ENCODE data around the gene ABHD13.
"Not testable (repeated sequence)": the region's sequence is repeated elsewhere in the genome, so short reads cannot be mapped to it uniquely, and the experiment has no call there.

ABHD13 gene

GRCh38 chr13:108223687-108224503 lies 5.7 kb downstream of the ABHD13 start:
- DNase-seq (ENCODE audit: low read depth): no peak

DNA sequence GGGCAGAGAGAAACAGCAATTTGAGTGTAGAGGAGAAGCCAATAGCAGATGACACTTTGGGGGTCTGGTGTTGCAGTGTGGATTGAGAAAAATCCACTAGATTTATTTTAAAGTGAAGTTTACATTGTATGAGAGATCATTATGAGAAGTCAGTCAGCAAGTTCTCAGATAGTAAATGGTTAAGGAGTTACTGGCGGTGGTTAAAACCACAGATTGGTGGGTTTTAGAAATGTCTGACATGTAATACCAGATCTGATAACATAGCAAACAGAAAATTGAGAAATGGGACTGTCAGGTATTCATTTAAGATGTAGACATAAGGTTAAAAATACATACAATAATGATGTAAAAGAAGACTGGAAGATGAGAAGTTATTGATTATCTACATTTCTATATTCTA lies 7.2 kb downstream of the ABHD13 start:
- DNase-seq (ENCODE audit: low read depth): no peak

- DNase-seq (ENCODE audit: low read depth): no peak
These were observed 8.0 kb downstream of the ABHD13 start for GRCh38 chr13:108226184-108226583.

DNA sequence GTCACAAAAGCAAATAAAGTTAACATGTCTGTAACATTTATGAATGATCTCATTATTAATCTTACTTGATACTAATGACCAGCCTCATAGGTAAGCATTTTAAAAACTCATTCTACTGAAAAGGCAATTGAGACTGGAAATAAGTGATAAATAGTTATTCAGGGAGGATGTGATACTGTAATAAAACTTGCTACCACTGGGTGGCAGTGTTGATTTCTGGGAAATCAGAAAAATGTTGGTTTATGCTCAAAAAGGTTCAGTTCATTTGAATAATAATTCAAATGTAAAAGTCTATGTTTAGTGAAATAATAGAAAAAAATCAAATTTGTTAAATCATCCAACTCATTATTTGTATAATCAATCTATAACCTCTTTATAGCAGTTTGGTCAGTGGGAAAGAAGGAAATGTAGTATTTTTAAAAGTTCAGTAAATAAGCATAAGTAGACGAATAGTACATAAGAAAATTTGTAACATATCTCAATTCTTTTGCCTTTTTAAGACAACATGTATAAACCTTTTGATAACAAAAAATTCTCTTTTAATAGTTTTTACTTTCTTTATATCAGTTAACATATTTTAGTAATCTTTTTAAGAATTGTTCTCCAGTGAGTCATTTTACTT lies 9.6 kb downstream of the ABHD13 start:
- DNase-seq (ENCODE audit: low read depth): no peak

GRCh38 chr13:108230377-108230776 lies 12.2 kb downstream of the ABHD13 start:
- DNase-seq (ENCODE audit: low read depth): no peak

DNA sequence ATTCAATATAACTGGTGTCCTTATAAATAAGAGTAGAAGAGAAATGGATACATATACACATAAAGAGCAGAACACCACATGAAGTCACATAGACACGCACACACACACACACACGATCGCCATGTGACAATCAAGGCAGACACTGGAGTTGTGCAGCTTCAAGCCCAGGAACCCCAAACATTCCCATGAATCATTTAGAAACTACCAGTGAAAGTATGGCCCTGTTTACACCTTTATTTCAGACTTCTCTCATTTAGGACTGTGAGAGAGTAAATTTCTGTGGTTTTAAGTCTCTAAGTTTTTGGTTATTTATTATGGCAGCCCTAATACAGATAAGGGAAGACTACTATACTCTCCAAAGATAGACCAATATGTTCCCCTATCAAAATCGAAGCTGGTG lies 31.0 kb downstream of the ABHD13 start:
- no peak for DNase-seq (ENCODE audit: low read depth)

DNA sequence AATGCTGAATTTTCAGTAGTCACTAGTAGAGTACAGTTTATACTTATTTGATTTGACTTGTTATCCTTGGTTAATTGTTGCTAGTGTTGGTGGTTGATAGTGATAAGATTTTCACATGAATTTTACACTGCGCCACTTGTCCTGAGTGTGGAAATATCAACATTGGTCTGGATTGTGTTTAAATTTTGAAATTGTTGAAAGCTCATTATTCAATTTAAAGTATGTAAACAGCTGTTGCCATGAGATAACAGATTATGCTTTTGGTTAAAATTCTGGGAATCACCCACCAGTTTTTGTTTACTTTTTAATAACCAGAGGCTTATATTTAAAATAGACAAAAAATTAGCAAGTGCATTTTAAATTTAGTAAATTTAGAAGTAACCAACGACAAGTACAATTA lies 39.1 kb downstream of the ABHD13 start:
- DNase-seq (ENCODE audit: low read depth): no peak

DNA sequence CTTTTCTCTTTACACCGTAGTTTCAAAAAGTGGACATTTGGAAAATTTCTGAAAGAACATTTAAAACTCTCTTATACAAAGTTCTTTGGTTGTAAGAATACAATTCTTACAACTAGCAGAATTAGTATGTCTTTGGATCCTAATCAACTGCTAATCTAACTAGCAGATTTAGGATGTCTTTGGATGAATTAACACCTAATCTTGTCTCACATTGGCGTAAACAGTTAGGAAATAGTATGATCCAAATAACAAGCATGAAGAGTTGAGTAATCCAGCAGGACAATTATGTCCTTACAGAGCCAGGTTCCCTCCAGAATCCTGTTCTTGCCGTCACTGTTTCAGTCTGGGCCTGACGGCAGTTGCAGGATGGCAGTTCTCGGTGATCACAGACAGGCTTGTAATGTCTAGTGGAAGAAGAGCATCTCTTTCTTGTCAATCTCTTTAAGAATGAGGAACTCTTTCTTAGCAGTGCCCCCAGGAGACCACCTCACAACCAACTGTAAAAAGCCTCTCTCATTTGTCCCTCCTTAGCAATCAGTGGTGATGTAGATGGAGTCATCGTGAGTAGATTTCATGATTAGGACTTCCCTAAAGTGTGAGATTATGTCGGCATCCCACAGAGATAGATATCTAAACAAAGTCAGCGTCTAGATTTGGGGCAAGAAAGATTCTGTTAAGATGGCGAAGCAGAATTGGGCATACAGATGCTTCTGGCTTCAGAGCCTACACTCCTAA lies 45.6 kb downstream of the ABHD13 start:
- no peak for DNase-seq (ENCODE audit: low read depth)

DNA sequence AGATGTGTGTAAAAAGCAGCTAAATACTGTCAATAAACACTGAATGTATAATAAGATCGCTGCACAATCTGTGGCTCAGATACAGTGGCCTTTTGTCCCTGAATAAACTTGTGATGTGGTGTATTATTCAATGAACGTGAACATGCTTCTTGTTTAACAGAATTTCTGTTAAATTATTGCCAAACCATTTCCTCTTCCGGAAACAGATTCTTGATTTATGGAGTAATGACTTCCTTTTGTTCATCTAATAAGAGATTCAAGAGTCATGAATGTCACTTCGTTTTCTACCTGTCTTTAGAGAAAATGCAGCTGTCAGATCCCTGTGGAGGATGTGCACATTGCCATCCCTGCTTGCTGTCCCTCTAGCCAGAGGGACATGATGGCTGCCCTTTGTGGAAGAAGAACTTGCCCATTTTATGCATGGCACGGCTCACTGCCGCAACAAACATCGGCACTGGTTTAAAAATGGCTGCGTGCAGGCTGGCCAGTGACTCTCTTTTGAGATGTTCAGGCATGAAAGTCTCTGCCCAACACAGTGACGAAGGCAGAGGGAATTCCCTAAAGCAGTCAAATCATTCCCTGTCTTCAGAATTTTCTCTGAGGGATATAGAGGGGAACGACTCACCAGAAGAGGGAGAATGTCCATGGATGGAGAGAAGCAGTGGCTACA lies 48.3 kb downstream of the ABHD13 start:
- DNase-seq (ENCODE audit: low read depth): no peak

- no peak for DNase-seq (ENCODE audit: low read depth)
These were observed 49.2 kb downstream of the ABHD13 start for GRCh38 chr13:108267347-108267746.

GRCh38 chr13:108267855-108268254 lies 49.7 kb downstream of the ABHD13 start:
- not testable (repeated sequence) for DNase-seq (ENCODE audit: low read depth)

- no peak for DNase-seq (ENCODE audit: low read depth)
These were observed 50.4 kb downstream of the ABHD13 start for GRCh38 chr13:108268466-108269112.

DNA sequence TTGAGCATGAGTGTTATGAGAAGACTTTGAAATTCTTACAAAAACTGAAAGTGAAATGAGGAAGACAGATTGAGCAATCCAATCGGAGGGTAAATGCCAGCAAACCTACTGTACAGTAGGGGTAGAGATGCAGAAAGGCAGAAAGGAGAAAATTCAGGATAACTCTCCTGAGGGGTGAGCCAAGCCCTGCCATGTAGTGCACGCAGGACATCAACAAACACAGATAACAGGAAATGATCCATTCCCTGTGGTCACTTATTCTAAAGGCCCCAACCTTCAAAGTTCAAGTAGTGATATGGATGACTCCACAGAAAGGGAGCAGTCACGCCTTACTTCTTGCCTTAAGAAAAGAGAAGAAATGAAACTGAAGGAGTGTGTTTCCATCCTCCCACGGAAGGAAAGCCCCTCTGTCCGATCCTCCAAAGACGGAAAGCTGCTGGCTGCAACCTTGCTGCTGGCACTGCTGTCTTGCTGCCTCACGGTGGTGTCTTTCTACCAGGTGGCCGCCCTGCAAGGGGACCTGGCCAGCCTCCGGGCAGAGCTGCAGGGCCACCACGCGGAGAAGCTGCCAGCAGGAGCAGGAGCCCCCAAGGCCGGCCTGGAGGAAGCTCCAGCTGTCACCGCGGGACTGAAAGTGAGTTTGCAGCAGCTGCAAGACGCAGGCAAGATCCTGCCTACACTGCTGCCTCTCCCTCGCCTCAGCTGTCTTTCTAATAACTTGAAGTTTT lies 51.6 kb downstream of the ABHD13 start, which contains the start of gene TNFSF13B:
Gene TNFSF13B (plus strand): TSS at position 118 of the 728 bp plus-strand sequence. CDS start 178 bp downstream, at position 296.
- no peak for DNase-seq (ENCODE audit: low read depth)

DNA sequence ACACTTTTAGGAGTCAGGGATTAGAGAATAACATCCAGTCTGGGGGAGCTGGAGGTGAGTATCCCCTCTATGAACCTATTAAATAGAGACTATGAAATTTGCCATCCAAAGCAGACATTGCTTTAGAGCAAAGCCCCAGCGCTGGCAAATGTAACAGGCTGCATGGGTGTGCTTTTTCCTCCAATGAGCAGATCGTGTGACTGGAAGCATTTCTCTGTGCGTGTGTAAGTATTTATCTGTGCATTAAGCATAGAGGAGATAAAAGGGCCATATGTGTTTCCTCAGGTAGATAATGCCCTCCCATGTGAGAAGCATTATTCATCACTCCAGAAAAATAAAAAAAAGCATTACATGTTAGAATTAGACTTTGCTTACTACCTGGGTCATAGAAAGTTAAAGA lies 52.2 kb downstream of the ABHD13 start:
- no peak for DNase-seq (ENCODE audit: low read depth)

DNA sequence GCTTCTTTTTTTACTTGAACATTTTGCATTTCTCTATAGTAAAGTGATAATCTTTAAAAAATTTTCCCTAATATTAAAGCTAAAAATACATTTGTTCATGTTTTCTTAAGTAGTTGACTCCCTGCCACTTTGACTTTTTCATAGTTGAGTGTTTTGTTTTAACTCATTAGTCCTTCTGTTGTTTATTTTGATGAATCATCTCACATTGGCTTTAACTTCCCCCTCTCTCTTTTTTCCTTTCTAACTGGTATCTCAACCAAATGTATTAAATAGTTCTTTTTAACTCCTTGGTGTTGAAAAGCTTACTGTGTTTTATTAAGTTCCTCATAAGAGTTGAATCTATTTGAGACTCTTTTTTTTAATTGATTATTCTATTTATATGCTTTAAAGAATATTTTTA lies 54.1 kb downstream of the ABHD13 start:
- no peak for DNase-seq (ENCODE audit: low read depth)

GRCh38 chr13:108273429-108274118 lies 55.4 kb downstream of the ABHD13 start:
- no peak for DNase-seq (ENCODE audit: low read depth)

DNA sequence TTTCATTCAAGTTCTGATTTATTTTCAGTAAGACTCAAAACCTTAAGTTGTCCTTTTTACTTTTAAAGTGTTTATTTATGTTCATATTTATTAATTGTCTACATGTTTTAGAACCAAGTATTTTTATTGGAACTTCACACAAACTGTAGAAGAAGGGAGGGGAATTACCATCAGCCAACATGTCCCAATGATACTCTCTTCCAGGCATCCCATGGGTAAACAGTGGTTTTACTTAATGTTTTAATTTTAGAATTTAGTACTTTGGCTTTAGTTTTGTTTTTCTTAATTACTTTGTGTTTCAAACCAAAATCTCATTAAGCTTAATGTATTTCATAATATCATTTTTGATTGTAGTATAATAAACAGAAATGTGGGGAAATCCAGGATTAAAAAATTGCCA lies 56.5 kb downstream of the ABHD13 start:
- DNase-seq (ENCODE audit: low read depth): no peak

DNA sequence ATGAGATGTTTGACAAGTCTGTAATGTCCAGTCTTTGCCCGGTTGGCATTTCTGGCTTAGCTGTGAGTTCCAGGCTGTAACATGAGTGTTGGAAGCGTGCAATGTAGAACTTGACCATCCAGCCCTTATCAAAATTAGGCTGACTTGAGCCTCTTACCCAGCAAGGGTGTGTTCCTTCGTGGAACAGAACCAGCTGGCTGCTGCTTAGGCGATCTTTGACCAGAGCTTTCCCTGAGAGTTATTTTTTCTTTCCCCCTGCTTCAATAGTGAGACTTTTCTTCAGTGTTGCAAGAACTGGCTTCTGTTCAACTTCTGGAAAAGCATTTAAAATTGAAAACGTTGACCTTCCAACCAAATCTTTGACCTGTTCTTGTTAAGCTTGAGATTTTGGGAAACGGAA lies 57.9 kb downstream of the ABHD13 start:
- DNase-seq (ENCODE audit: low read depth): no peak

DNA sequence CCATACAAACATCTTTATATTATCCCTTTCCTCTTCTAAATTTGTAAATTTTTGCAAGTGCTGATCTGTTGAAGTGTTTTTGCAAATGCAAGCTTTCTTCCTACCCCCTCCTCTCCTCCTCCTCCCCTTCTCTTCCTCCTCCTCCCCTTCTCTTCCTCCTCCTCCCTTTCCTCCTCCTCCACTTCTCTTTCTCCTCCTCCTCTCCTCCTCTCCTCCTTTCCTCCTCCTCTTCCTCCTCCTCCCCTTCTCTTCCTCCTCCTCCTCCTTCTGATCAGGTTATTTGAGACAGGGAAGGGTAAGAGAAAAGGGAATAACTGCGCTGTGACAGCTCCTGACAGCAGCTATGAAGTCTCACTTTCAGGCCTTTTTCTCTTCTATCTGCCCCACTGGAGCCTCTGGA lies 60.3 kb downstream of the ABHD13 start:
- DNase-seq (ENCODE audit: low read depth): no peak

DNA sequence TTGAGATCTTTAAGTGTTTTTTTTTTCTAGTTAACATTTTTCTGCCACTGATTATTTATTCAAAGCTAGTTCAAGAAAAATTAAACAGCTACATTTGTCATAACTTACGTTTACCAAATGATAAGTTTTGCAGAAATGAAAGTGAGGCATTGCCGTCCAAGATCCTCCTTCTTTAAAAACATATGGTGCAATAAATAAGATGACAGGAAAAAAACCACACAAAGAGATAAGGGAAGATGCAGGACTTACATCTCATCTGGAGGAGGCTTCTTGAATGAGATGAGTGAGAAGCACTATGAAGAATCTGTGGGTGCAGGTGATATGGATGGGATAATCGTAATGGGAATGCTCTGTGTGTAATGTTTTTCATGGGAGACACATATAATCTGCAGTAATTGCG lies 63.7 kb downstream of the ABHD13 start:
- no peak for DNase-seq (ENCODE audit: low read depth)

DNA sequence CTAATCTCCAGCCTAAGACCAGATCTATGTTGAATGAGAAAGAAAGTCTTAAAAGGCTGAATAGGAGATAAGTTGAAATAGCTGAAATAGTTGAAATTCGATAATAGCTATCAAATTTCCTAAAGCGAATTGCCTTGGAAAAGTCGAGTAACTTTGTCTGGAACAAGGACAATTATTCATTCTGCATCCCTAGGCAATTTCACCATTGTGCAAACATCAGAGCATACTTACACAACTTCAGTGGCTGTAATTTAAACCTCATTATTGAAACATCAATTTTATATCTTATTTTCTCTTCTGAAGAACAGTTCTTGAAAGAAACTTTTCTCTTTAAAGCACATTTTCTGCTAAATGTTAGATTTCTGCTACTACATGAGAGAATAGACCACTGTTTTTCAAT lies 64.9 kb downstream of the ABHD13 start:
- no peak for DNase-seq (ENCODE audit: low read depth)

Data from stimulated activated CD8-positive, alpha-beta memory T cell treated with anti-CD3 and anti-CD28 coated beads, Interleukin-15, amount 100 ng/mL, for 24 hours (primary cell).